Measurements from ENCODE around the gene NUP58.

Gene NUP58

DNA sequence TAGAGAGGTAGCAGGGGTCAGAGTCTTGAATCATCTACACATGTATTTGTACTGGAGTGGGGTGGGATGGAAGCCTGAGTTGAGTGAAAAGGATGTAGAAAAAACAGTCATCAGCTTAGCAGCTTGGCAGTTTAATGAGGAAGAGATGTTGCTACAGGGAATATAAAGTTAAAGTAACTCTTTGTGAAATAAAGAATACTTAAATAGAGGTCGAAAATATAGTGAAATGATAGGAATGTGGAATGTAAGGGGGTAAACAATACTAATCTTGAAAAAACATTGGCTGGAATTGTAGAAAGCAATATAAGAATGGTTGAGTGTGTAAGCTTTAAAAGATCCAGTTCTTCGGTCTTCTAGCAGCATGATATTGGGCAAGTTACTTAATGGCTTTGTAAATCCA, 22.7 kb downstream of the NUP58 start:
- no peak overlapping the region for H3K4me3 ChIP-seq (ENCODE audit: low read depth, low read length)
- no peak for DNase-seq (ENCODE audit: low read depth, low spot score)
- in situ Hi-C loops (cut with HindIII; ENCODE audit: low sequenced_read_pairs), result no loop called here
- TF ChIP-seq, protein P1, sequence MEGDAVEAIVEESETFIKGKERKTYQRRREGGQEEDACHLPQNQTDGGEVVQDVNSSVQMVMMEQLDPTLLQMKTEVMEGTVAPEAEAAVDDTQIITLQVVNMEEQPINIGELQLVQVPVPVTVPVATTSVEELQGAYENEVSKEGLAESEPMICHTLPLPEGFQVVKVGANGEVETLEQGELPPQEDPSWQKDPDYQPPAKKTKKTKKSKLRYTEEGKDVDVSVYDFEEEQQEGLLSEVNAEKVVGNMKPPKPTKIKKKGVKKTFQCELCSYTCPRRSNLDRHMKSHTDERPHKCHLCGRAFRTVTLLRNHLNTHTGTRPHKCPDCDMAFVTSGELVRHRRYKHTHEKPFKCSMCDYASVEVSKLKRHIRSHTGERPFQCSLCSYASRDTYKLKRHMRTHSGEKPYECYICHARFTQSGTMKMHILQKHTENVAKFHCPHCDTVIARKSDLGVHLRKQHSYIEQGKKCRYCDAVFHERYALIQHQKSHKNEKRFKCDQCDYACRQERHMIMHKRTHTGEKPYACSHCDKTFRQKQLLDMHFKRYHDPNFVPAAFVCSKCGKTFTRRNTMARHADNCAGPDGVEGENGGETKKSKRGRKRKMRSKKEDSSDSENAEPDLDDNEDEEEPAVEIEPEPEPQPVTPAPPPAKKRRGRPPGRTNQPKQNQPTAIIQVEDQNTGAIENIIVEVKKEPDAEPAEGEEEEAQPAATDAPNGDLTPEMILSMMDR (IDR thresholded peaks at IDR 0.05; ENCODE audit: low read depth, low read length), result no peak

DNA sequence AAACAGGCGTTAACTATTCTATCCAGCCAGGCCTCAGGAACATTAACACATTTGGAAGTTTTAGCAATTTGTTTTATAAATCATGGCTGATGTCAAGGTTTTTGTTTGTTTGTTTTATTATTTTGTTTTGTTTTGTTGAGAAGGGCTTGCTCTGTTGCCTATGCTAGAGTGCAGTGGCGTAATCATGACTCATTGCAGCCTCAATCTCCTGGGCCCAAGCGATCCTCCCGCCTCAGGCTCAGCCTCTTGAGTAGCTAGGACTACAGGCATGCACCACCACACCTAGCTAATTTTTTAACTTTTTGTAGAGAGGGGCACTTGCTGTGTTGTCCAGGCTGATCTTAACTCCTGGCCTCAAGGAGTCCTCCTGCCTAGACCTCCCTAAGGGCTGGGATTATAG, 28.3 kb downstream of the NUP58 start:
- H3K4me3 ChIP-seq (ENCODE audit: low read depth, low read length), result no peak overlapping the region
- in situ Hi-C loops (cut with HindIII; ENCODE audit: low sequenced_read_pairs), result no loop called here
- TF ChIP-seq, protein P1 (IDR thresholded peaks at IDR 0.05; ENCODE audit: low read depth, low read length), result no peak
- no peak for DNase-seq (ENCODE audit: low read depth, low spot score)

DNA sequence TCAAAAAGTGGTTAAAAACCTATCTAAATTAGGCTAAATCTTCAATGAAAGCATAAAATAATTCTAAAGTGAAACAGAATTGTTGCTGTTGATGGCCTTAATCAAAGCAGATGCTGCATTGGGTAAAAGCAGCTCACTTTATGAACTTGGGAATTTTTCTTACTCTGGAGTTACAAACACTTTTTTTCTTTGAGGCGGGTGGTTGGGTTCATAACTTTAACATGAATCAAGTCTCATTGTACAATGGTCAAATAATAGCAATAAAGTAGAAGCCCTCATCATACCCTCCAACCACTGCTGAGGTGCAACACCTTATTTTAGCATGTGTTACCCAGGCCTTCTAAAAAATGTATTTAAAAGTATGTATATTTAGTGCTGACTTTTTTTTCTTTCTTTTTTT, 29.1 kb downstream of the NUP58 start:
- TF ChIP-seq, protein P1 (IDR thresholded peaks at IDR 0.05; ENCODE audit: low read depth, low read length), result no peak
- in situ Hi-C loops (cut with HindIII; ENCODE audit: low sequenced_read_pairs), result no loop called here
- no peak for DNase-seq (ENCODE audit: low read depth, low spot score)
- H3K4me3 ChIP-seq (ENCODE audit: low read depth, low read length), result no peak overlapping the region

DNA sequence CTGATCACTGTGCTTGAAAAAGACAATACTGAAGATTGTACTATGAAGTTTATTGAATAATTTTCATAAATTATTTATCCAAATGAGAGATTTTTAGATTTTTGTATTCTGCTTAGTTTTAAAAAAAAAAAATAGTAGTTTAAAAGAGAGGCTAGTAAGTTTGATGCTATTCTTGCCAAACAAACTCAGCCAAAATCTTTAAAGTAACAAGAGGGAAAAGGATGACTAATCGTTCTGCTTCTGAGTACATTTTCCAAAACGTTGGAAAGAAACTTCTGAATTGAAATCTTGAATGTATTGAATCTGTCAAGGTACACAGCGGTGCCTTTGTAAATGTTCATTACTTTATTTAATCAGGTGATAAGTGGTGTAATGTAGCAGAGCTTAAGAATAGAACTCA, 34.4 kb downstream of the NUP58 start:
- in situ Hi-C loops (cut with HindIII; ENCODE audit: low sequenced_read_pairs), result no loop called here
- DNase-seq (ENCODE audit: low read depth, low spot score), result no peak
- H3K4me3 ChIP-seq (ENCODE audit: low read depth, low read length), result no peak overlapping the region
- TF ChIP-seq, protein P1 (IDR thresholded peaks at IDR 0.05; ENCODE audit: low read depth, low read length), result no peak

DNA sequence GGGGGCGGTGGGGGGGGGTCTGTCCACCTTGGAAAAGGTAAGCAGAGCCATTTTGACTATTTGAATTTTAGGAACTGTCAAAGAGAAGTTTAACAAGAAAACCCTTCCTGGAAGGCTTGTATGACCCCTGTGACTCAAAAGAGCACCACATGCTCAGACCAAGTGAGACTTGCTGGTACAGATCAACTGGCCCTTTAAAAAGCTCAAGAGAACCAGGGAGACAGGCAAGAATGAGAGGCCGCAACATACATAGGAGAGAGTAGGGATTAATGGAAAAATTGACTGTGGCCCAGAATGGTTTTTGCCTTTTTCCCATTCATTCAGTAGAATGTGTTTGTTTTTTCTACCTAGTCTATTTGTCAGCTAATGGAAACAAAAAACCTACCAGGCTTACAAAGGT, 44.2 kb downstream of the NUP58 start:
- TF ChIP-seq, protein P1 (IDR thresholded peaks at IDR 0.05; ENCODE audit: low read depth, low read length), result no peak
- DNase-seq (ENCODE audit: low read depth, low spot score), result no peak
- in situ Hi-C loops (cut with HindIII; ENCODE audit: low sequenced_read_pairs), result no loop called here
- H3K4me3 ChIP-seq (ENCODE audit: low read depth, low read length), result no peak overlapping the region

DNA sequence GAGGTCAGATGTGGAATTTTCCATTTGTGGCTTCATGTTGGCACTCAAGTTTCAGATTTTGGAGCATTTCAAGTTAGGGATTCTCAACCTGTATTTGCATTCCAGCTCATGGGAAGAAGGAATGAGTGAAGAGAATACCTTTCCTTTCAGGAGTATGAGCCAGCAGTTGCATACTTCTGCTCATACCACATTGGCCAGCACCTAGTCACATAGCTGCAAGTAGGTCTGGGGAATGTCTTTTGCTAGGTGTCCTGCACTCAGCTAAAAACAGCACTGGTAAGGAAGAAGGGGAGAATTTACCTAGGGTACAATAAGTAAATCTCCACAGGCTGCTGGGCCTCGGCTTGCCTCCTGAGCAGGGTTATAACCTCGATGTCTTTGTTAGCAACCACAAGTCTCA, 45.7 kb downstream of the NUP58 start:
- TF ChIP-seq, protein P1 (IDR thresholded peaks at IDR 0.05; ENCODE audit: low read depth, low read length), result no peak
- DNase-seq (ENCODE audit: low read depth, low spot score), result no peak
- in situ Hi-C loops (cut with HindIII; ENCODE audit: low sequenced_read_pairs), result no loop called here
- no peak overlapping the region for H3K4me3 ChIP-seq (ENCODE audit: low read depth, low read length)

DNA sequence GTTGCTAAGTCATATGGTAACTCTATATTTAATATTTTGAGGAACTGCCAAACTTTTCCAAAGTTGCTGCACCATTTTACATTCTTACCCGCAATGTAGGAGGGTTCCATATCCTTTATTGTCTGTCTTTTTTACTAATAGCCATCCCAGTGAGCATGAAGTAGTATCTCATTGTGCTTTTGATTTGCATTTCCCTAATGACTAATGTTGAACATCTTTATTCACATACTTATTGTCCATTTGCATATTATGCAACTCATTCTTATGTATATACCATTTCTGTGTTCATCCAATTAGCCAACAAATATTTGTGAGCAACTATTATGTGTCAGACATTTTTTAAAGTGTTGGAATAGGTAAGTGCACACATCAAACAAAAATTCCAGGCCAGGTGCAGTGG, 50.0 kb downstream of the NUP58 start:
- H3K4me3 ChIP-seq (ENCODE audit: low read depth, low read length), result no peak overlapping the region
- no peak for DNase-seq (ENCODE audit: low read depth, low spot score)
- in situ Hi-C loops (cut with HindIII; ENCODE audit: low sequenced_read_pairs), result no loop called here
- TF ChIP-seq, protein P1 (IDR thresholded peaks at IDR 0.05; ENCODE audit: low read depth, low read length), result no peak
